ENCODE data around the gene RANBP17.

The RANBP17 gene

DNA sequence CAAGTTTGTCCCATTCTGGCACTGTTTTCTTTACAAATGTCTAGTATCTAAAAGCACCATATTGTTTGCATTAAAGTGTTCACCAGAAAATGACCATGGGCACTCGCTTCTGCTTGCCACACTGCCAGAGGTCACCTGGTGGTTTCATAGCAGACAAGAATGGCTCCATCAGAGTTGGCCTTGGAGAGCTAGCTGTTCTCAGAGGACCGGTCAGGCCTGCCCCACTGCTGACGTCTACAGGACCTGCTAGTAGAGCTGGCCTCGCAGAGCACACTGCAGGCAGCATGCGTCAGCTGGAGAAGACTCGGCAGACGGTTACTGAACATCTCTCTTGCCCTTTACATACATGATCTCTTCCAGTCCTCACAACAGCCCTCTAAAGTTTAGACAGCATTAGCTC, 438.5 kb downstream of the RANBP17 start (continued):
- TF ChIP-seq, protein P1, sequence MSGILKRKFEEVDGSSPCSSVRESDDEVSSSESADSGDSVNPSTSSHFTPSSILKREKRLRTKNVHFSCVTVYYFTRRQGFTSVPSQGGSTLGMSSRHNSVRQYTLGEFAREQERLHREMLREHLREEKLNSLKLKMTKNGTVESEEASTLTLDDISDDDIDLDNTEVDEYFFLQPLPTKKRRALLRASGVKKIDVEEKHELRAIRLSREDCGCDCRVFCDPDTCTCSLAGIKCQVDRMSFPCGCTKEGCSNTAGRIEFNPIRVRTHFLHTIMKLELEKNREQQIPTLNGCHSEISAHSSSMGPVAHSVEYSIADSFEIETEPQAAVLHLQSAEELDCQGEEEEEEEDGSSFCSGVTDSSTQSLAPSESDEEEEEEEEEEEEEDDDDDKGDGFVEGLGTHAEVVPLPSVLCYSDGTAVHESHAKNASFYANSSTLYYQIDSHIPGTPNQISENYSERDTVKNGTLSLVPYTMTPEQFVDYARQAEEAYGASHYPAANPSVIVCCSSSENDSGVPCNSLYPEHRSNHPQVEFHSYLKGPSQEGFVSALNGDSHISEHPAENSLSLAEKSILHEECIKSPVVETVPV (CRISPR knock-in tag; IDR thresholded peaks at IDR 0.05) = no peak
- TF ChIP-seq ZNF8 (CRISPR knock-in tag; IDR thresholded peaks at IDR 0.05) (no peak), RARB (CRISPR knock-in tag; IDR thresholded peaks at IDR 0.05) (no peak)

- no peak for ATAC-seq
- no peak for TF ChIP-seq ZNF8 (CRISPR knock-in tag; IDR thresholded peaks at IDR 0.05)
- TF ChIP-seq, protein P2, sequence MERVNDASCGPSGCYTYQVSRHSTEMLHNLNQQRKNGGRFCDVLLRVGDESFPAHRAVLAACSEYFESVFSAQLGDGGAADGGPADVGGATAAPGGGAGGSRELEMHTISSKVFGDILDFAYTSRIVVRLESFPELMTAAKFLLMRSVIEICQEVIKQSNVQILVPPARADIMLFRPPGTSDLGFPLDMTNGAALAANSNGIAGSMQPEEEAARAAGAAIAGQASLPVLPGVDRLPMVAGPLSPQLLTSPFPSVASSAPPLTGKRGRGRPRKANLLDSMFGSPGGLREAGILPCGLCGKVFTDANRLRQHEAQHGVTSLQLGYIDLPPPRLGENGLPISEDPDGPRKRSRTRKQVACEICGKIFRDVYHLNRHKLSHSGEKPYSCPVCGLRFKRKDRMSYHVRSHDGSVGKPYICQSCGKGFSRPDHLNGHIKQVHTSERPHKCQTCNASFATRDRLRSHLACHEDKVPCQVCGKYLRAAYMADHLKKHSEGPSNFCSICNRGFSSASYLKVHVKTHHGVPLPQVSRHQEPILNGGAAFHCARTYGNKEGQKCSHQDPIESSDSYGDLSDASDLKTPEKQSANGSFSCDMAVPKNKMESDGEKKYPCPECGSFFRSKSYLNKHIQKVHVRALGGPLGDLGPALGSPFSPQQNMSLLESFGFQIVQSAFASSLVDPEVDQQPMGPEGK (CRISPR knock-in tag; IDR thresholded peaks at IDR 0.05; ENCODE audit: borderline replicate concordance) = no peak
- TF ChIP-seq ZC3H10 (CRISPR knock-in tag; IDR thresholded peaks at IDR 0.05) = no peak
- TF ChIP-seq ESRRG (CRISPR knock-in tag; IDR thresholded peaks at IDR 0.05) = no peak
- TF ChIP-seq ARNTL (CRISPR knock-in tag; IDR thresholded peaks at IDR 0.05; ENCODE audit: borderline replicate concordance, low read depth) = no peak
- no peak for TF ChIP-seq ZNF70 (CRISPR knock-in tag; IDR thresholded peaks at IDR 0.05)
- TF ChIP-seq ISL1 (CRISPR knock-in tag; IDR thresholded peaks at IDR 0.05) = no peak
- no peak for TF ChIP-seq SNAI2 (CRISPR knock-in tag; IDR thresholded peaks at IDR 0.05)
- no peak for TF ChIP-seq TSHZ2 (CRISPR knock-in tag; IDR thresholded peaks at IDR 0.05)
- no peak for TF ChIP-seq PPARA (CRISPR knock-in tag; IDR thresholded peaks at IDR 0.05; ENCODE audit: borderline replicate concordance)
- TF ChIP-seq ZFP3 (CRISPR knock-in tag; IDR thresholded peaks at IDR 0.05) = no peak
- no peak for TF ChIP-seq TCF4 (CRISPR knock-in tag; IDR thresholded peaks at IDR 0.05; ENCODE audit: borderline replicate concordance)
- TF ChIP-seq TOX (CRISPR knock-in tag; IDR thresholded peaks at IDR 0.05; ENCODE audit: borderline replicate concordance) = no peak
- TF ChIP-seq RARB (CRISPR knock-in tag; IDR thresholded peaks at IDR 0.05) = no peak
Observed at GRCh38 chr5:171306166-171306565, 444.3 kb downstream of the RANBP17 start.

DNA sequence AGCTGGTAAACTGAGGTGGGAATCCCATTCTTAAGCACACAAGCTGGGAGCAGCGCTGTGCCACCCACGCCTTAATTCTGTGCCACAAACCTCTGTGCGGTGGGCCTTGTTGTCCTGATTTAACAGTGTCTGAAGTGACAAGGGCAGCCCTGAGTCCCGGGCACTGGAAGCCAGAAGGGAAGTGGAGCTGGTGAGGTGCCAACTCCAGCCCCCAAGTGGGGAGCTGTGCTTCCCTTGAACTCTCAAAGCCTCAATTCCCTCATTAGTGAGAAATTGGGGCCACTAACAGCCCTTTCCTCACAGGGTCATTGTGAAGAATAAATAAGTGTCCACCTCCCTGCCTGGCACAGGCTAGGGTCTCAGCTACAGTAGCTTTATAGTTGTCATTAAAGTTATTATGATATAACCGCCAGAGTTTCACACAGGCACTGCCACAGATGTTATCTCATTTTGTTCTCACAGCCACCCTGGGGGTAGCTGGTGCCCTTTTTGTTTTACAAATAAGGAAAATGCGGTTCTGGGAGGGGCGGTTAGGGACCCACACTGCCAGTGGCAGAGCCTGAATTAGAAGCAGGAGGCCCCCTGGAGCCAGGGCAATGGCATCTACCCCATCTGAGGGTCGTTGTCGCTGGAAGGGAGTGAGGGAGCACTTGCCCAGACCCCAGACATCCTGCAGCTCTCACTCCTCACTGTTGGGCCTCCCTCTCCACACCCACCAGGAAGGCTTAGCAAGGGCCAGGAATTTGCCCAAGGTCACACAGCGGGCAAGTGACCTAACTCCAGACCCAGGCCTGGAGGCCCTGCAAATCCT, 445.2 kb downstream of the RANBP17 start:
- no peak for ATAC-seq
- TF ChIP-seq ZNF565 (CRISPR knock-in tag; conservative IDR thresholded peaks at IDR 0.05; ENCODE audit: low read depth) (no peak), ZNF70 (CRISPR knock-in tag; IDR thresholded peaks at IDR 0.05) (no peak)

GRCh38 chr5:171307789-171308452, 446.1 kb downstream of the RANBP17 start:
- ATAC-seq = no peak
- TF ChIP-seq ESRRG (CRISPR knock-in tag; IDR thresholded peaks at IDR 0.05) (no peak), BACH2 (CRISPR knock-in tag; IDR thresholded peaks at IDR 0.05; ENCODE audit: borderline replicate concordance) (no peak), RARB (CRISPR knock-in tag; IDR thresholded peaks at IDR 0.05) (no peak), ZFP30 (CRISPR knock-in tag; IDR thresholded peaks at IDR 0.05) (no peak), CSDC2 (CRISPR knock-in tag; IDR thresholded peaks at IDR 0.05) (no peak), GLIS3 (CRISPR knock-in tag; IDR thresholded peaks at IDR 0.05) (no peak), ZNF8 (CRISPR knock-in tag; IDR thresholded peaks at IDR 0.05) (no peak), TOX (CRISPR knock-in tag; IDR thresholded peaks at IDR 0.05; ENCODE audit: borderline replicate concordance) (no peak), ZC3H10 (CRISPR knock-in tag; IDR thresholded peaks at IDR 0.05) (no peak), ZFP3 (CRISPR knock-in tag; IDR thresholded peaks at IDR 0.05) (no peak), ZNF70 (CRISPR knock-in tag; IDR thresholded peaks at IDR 0.05) (no peak), CREB5 (CRISPR knock-in tag; IDR thresholded peaks at IDR 0.05; ENCODE audit: low read depth) (no peak), ISL1 (CRISPR knock-in tag; IDR thresholded peaks at IDR 0.05) (no peak), TSHZ2 (CRISPR knock-in tag; IDR thresholded peaks at IDR 0.05) (no peak)

All from SK-N-SH treated with all-trans-retinoic acid at 6 μM for 48 hours (cell line).